Measurements from ENCODE around the gene WDR76. TPM values are rescaled to one million over a fixed set of nuclear protein-coding genes. Genes with fewer than 3 reads are reported as not detected.

The WDR76 gene
- total RNA-seq, 1 experiment from 2014 or later = 20.8 TPM

DNA sequence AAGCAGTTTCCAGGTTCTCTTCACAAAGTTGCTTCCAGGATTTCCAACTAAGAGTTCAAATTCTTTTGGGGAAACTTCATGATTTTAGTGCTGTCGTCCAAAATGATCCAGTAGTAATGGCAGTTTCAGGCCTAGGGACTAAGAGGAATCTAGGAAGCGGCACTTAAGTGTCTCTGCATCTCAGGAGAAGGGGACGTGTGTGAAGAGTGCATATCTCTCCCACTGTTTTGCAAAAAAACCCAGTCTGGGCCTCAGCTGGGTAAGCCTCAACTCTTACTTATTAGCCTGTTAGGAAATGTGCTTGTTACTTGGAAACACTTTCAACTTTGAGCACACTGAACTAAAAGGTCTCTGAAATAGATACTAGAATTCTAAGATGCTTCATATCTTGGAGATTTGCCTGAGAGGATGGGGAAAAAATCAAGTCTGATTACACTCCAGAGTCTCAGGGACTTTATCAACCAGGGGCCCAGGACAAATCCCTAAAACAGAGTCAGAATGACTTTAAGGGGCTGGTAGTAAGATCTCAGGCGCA, 81.8 kb downstream of the WDR76 start:
- no peak for DNase-seq (ENCODE audit: extremely low read depth, low read depth)

DNA sequence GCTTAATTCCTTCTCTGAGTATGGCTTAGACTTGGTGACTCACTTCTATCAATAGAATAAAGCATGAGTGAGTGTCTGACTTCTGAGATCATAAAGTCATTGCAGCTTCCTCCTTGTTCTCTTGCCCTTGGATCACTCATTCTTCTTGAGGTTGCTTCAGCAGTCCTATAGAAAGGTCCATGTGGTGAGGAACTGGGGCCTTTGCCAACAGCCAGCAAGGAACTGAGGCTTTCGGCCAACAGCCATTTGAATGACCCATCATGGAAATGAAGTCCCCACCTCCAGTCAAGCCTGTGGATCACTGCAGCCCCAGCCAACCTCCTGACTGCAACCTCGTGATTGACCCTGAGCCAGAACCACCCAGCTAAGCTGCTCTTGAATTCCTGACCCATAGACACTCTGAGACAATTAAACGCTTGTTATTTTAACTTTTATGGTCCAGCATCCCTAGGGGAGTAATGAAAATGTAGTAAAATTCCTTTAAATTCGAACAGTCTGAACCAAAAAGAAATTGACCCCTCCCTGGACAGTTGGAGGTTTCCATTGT, 84.5 kb downstream of the WDR76 start:
- no peak for DNase-seq (ENCODE audit: extremely low read depth, low read depth)

- no peak for DNase-seq (ENCODE audit: extremely low read depth, low read depth)
Observed at GRCh38 chr15:43912208-43912607, 85.4 kb downstream of the WDR76 start.

DNA sequence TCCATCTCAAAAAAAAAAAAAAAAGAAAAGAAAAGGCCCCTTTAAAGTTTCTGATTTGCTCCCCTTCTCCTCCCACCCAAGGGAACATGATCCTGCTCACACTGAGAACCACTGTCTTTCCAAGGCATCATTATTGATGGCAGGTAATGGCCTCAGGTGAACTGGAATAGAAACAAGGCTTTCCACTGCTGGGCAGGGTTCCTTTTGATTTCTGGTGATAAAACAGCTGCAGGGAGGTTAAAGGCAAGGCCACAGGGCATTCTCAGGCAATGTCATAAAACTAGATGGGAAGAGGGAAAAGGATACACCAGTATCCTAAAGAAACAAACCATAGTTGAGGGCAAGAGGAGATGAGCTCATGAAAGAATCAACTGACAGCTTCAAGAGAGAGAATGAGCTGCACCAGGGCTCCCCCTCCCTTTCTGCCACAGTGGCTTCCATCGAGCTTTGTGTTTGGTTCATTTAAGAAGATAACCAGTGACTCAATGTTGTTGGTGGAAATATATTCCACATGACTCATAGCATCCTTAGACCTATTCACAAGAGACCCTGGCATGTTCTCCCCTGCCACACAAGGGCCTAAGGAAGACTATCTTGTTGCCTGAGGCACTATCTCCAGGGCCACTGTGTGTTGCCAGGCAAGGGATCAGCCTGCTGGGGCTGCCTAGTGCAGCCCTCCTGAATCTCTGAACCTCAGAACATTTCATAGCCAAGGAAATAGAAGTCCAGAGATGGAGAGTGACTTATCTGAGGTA, 86.4 kb downstream of the WDR76 start:
- peak; percentile 13 for DNase-seq (ENCODE audit: extremely low read depth, low read depth)

DNA sequence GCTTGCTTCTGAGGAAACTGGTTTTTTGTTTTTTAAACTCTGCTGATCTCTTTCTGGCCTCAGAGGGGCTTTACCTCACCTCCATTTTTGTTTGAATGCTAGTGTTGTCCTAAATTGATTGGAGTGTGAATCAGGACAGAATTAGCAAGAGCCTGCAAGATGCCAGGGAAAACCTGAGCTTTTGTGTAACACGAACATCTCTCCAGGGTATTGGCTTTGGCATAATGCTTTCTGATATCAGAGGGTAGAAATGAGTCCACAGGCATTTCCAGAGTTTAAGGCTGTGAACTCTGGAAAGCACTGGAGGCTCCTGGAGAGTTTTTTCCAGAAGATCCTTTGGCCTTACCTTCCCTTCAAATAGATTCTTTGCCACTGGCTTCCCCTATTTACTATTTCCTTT, 87.1 kb downstream of the WDR76 start:
- no peak for DNase-seq (ENCODE audit: extremely low read depth, low read depth)

- DNase-seq (ENCODE audit: extremely low read depth, low read depth) = no peak
Observed at GRCh38 chr15:43915631-43916325, 89.0 kb downstream of the WDR76 start.

- DNase-seq (ENCODE audit: extremely low read depth, low read depth) = no peak
Observed at GRCh38 chr15:43916326-43916660, 89.5 kb downstream of the WDR76 start.

Small RNA genes within 50 kb of the gene (small RNA-seq; reads per million reads assigned to genes)
- gene MIR1282 (0 reads per million in 2 experiments), gene RF00019 (0 reads per million in 2 experiments)

Other genes starting within 250 kb of the WDR76 start
- gene PPIP5K1, start 236.8 kb upstream of the WDR76 start, total RNA-seq (2014; rRNA removed; shearing (Covaris generic)) = 10.7 and 12.7 TPM in 2 replicates
- 1.5 and 2.4 TPM in 2 replicates for gene CKMT1B, start 233.0 kb upstream of the WDR76 start, total RNA-seq (2014; rRNA removed; shearing (Covaris generic))
- gene STRC, start 208.2 kb upstream of the WDR76 start, total RNA-seq (2014; rRNA removed; shearing (Covaris generic)) = 0.17 and 0.22 TPM in 2 replicates
- 1.5 TPM in 2 replicates for gene CATSPER2, start 178.2 kb upstream of the WDR76 start, total RNA-seq (2014; rRNA removed; shearing (Covaris generic))
- gene CKMT1A, start 133.1 kb upstream of the WDR76 start, total RNA-seq (2014; rRNA removed; shearing (Covaris generic)) = 1.2 TPM in 2 replicates
- 290 and 370 TPM in 2 replicates for gene PDIA3, start 80.6 kb upstream of the WDR76 start, total RNA-seq (2014; rRNA removed; shearing (Covaris generic))
- 3.9 and 4.0 TPM in 2 replicates for gene ELL3, start 50.0 kb upstream of the WDR76 start, total RNA-seq (2014; rRNA removed; shearing (Covaris generic))
- 304 and 355 TPM in 2 replicates for gene SERF2, start 34.7 kb upstream of the WDR76 start, total RNA-seq (2014; rRNA removed; shearing (Covaris generic))
- 0.12 TPM in 1 of 2 replicates, not detected in the other for gene SERINC4, start 26.8 kb upstream of the WDR76 start, total RNA-seq (2014; rRNA removed; shearing (Covaris generic))
- gene HYPK, start 26.4 kb upstream of the WDR76 start, total RNA-seq (2014; rRNA removed; shearing (Covaris generic)) = 10.5 and 15.4 TPM in 2 replicates
- gene MFAP1, start 2.3 kb upstream of the WDR76 start, total RNA-seq (2014; rRNA removed; shearing (Covaris generic)) = 25.8 and 28.6 TPM in 2 replicates

Measured in NCI-H460 (cell line).